Motor neuron (in vitro differentiated cells): ENCODE results near the gene TAX1BP3. TPM values are rescaled to one million over a fixed set of nuclear protein-coding genes. Genes with fewer than 3 reads are reported as not detected.

Experiments
- ATAC-seq, 8 experiments: fragments of 200-7000 bp; cut with Tn5 transposase; replicated peaks in 6 of 8; 2 replicates each; pipeline ENCODE4 v1.8.0; 2021; ENCODE audit warnings: mild to moderate bottlenecking in 8 of 8, moderate library complexity in 8 of 8
- H3K27ac ChIP-seq, 2 donors: fragments of 250-450 bp; sonication (Bioruptor Pico); 2 replicates each; pipeline ENCODE4 v1.9.0; 2021; ENCODE audit warnings: antibody characterized with exemption in 2 of 2, mild to moderate bottlenecking in 2 of 2, moderate library complexity in 1 of 2
- H3K4me1 ChIP-seq, 2 donors: fragments of 250-450 bp; sonication (Bioruptor Pico); replicated peaks in 1 of 2; 2 replicates each; pipeline ENCODE4 v1.6.1; 2021; ENCODE audit warnings: antibody characterized with exemption in 2 of 2, mild to moderate bottlenecking in 2 of 2, moderate library complexity in 1 of 2
- H3K4me3 ChIP-seq, 5 donors: fragments of 250-450 bp; sonication (Bioruptor Pico); 2 replicates each; pipeline ENCODE4 v1.9.0; 2021; ENCODE audit warnings: antibody characterized with exemption in 5 of 5, mild to moderate bottlenecking in 5 of 5, moderate library complexity in 4 of 5
- WGBS, 10 experiments: fragments of 450-650 bp; shearing (Covaris generic); methylation state at CpG; one replicate each; pipeline ENCODE4 v1.0.0; 2022; 5-methylcytosine and 5-hydroxymethylcytosine counted together
- in situ Hi-C, 9 experiments: fragments of 400-800 bp; cut with MboI; loops; one replicate each; pipeline ENCODE4 v1.15.0; 2021; ENCODE audit warnings: low sequenced_read_pairs in 9 of 9, low pct_unique_long_range_greater_than_20kb in 2 of 9; ENCODE audit not compliant: unreplicated experiment in 9 of 9
- total RNA-seq, 8 experiments: library from RNA; unstranded; fragments of 300-600 nt; gene quantifications; 2 replicates each; pipeline versions ENCODE4 v1.2.3 to v1.2.4, GENCODE V29; 2022

TAX1BP3 gene
- total RNA-seq, 8 experiments from 2014 or later: 19.2 to 314 (median 43.5) TPM

DNA sequence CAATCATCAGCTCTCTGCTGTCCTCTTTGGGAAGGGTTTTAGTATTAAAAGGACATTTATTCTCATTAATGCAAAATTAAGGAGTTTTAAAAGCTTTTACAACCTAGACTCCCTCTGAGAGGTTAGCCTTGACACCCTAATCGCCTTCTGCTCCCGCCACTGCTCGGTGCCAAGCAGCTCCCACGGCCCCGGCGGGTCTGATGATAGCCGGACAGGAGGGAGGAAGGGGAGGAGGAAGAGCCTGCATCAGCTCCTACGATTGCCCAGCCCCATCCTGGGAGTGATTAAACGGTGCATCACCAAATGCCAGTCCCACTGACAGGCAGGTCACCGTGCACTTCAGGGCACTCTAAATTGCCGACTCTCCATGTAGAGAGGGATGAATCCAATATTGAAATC is 40.6 kb downstream of the TAX1BP3 start:
- Histone ChIP-seq H3K4me3 (no peak overlapping the region), H3K27ac (no peak overlapping the region), H3K4me1 (no peaks in the 10 kb centered on the region)
- in situ Hi-C loops: loop anchor here in 4 of 9 experiments (25.0 kb wide), 2 partner anchors 590 to 790 kb away; no protein-coding TSS in a partner anchor
- 86 to 100% (median 97%) methylated on average over 1 to 8 of the region's 11 CpGs; no CpG with 5 or more reads in 4 of the 10 experiments for WGBS, 10 experiments
- peak in 2 of 8 experiments; percentile 13 to 27 for ATAC-seq

GRCh38 chr17:3626831-3627768 is 41.3 kb downstream of the TAX1BP3 start:
- peak in 2 of 8 experiments; percentile 15 to 25 for ATAC-seq
- Histone ChIP-seq H3K4me3 (no peak overlapping the region), H3K27ac (no peak overlapping the region), H3K4me1 (no peaks in the 10 kb centered on the region)
- in situ Hi-C loops: loop anchor here in 4 of 9 experiments (25.0 kb wide), 2 partner anchors 590 to 790 kb away; no protein-coding TSS in a partner anchor
- 46 to 100% (median 87%) methylated on average over 1 to 14 of the region's 16 CpGs for WGBS, 10 experiments

- 100% methylated on average over 1 to 3 of the region's 16 CpGs; no CpG with 5 or more reads in 5 of the 10 experiments for WGBS, 10 experiments
- in situ Hi-C loops: no loop called here
- H3K4me3 ChIP-seq: no peak overlapping the region
- H3K4me1 ChIP-seq: no peaks in the 10 kb centered on the region
- ATAC-seq: no peak
- H3K27ac ChIP-seq: no peak overlapping the region
Observed at GRCh38 chr17:3622977-3623594, 45.3 kb downstream of the TAX1BP3 start.

DNA sequence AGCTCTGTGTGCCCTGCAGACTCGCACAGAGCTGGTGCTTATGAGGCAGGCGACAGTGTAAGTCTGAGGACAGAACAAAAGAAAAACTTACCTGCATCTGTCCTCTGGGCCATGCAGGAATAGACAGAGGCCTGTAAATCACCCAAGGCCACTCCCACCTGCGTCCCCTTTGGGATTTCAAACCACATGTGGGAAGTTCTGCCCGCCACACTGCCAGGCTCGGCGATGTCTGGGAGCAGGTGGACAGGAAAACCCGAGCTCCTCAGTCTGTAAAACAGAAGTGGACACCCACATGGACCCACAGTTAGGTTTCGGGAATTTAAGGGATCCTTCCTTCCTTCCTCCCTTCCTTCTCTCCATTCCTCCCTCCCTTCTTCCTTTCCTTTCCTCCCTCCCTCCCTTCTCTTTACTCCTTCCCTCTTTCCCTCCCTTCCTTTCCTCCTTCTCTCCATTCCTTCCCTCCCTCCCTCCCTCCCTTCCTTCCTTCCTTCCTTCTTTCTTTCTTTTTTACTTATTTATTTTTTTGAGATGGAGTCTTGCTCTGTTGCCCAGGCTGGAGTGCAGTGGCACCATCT is 47.1 kb downstream of the TAX1BP3 start:
- no peak for ATAC-seq
- in situ Hi-C loops: no loop called here
- Histone ChIP-seq H3K27ac (no peak overlapping the region), H3K4me1 (no peaks in the 10 kb centered on the region), H3K4me3 (no peak overlapping the region)
- 92 to 100% (median 100%) methylated on average over 1 to 4 of the region's 8 CpGs; no CpG with 5 or more reads in 4 of the 10 experiments for WGBS, 10 experiments

GRCh38 chr17:3615160-3615870 is 53.1 kb downstream of the TAX1BP3 start:
- in situ Hi-C loops: no loop called here
- Histone ChIP-seq H3K4me3 (no peak overlapping the region), H3K4me1 (no peaks in the 10 kb centered on the region), H3K27ac (no peak overlapping the region)
- no peak for ATAC-seq
- WGBS, 10 experiments: 80 to 100% (median 93%) methylated on average over 1 to 15 of the region's 18 CpGs; no CpG with 5 or more reads in 3 of the 10 experiments

DNA sequence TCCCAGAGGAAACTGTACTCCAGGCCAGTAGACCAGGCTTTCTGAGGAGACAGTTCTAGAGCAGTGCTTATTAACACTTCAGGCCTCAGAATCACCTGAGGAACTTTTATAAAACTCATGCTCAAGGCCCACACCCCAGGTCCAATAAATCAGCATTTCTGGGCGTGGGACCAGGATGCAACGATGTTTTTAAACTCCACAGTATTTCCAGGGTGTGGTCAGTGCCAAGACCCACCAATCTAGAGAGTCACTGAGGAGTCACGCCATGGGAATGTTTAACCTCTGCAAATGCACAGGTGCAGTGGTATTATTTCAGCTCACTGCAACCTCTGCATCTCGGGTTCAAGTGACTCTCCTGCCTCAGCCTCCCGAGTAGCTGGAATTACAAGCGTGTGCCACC is 55.3 kb downstream of the TAX1BP3 start:
- 57 to 100% (median 80%) methylated on average over 1 to 6 of the region's 6 CpGs; no CpG with 5 or more reads in 1 of the 10 experiments for WGBS, 10 experiments
- peak in 1 of 8 experiments; percentile 70 for ATAC-seq
- H3K4me1 ChIP-seq: no peaks in the 10 kb centered on the region
- in situ Hi-C loops: no loop called here
- H3K27ac ChIP-seq: no peak overlapping the region
- H3K4me3 ChIP-seq: no peak overlapping the region

Other genes with a start within 250 kb of the TAX1BP3 start
- gene OR1E2, start 234.7 kb downstream of the TAX1BP3 start, total RNA-seq: 1 to 10 TPM in 1 of 8 experiments, not detected in 7; 1.2 TPM
- 1 to 10 TPM in 1 of 8 experiments, under 1 TPM in 3, not detected in 4; 0.19 to 1.7 (median 0.72) TPM for gene SPATA22, start 196.8 kb downstream of the TAX1BP3 start, total RNA-seq
- gene ASPA, start 192.6 kb downstream of the TAX1BP3 start, total RNA-seq: 10 to 100 TPM in 2 of 8 experiments, under 1 TPM in 4, not detected in 2; 0.05 to 35.9 (median 0.46) TPM
- gene TRPV3, start 110.8 kb downstream of the TAX1BP3 start, total RNA-seq: 1 to 10 TPM in 5 of 8 experiments, under 1 TPM in 3; 0.11 to 3.2 (median 1.2) TPM
- 1 to 10 TPM; 2.2 to 6.3 (median 2.8) TPM for gene TRPV1, start 59.2 kb downstream of the TAX1BP3 start, total RNA-seq
- gene SHPK, start 32.3 kb downstream of the TAX1BP3 start, total RNA-seq: 10 to 100 TPM in 2 of 8 experiments, 1 to 10 TPM in 6; 6.1 to 14.4 (median 7.0) TPM
- 10 to 100 TPM in 5 of 8 experiments, 1 to 10 TPM in 3; 3.0 to 16.6 (median 10.9) TPM for gene CTNS, start 31.8 kb downstream of the TAX1BP3 start, total RNA-seq
- 10 to 100 TPM; 21.1 to 60.8 (median 38.2) TPM for gene EMC6, start 234 bp upstream of the TAX1BP3 start, total RNA-seq
- gene P2RX5, start 27.6 kb upstream of the TAX1BP3 start, total RNA-seq: 10 to 100 TPM in 2 of 8 experiments, 1 to 10 TPM in 4, under 1 TPM in 2; 0.88 to 20.9 (median 1.3) TPM
- 1 to 10 TPM in 4 of 8 experiments, under 1 TPM in 4; 0.43 to 8.5 (median 1.2) TPM for gene HASPIN, start 55.3 kb upstream of the TAX1BP3 start, total RNA-seq
- 10 to 100 TPM; 14.0 to 47.6 (median 22.3) TPM for gene ITGAE, start 132.6 kb upstream of the TAX1BP3 start, total RNA-seq
- 10 to 100 TPM; 17.7 to 57.9 (median 33.7) TPM for gene NCBP3, start 177.7 kb upstream of the TAX1BP3 start, total RNA-seq
- gene CAMKK1, start 224.5 kb upstream of the TAX1BP3 start, total RNA-seq: 1 to 10 TPM; 2.2 to 7.7 (median 5.1) TPM
- gene P2RX1, start 247.9 kb upstream of the TAX1BP3 start, total RNA-seq: 1 to 10 TPM in 1 of 8 experiments, under 1 TPM in 5, not detected in 2; 0.05 to 1.2 (median 0.29) TPM